Skeletal muscle tissue (tissue), 4 donors: ENCODE data around the gene CDX1. TPM values are rescaled to one million over a fixed set of nuclear protein-coding genes. Genes with fewer than 3 reads are reported as not detected.
A peak's percentile ranks its signal among the peaks of the same experiment; 100 is the strongest.

Experiments used
- H3K27ac ChIP-seq: one replicate; pipeline ENCODE4 v1.7.0; 2013; ENCODE audit warnings: mild to moderate bottlenecking, low read depth, low read length, inconsistent platforms
- H3K27me3 ChIP-seq, 3 donors: one replicate each; pipeline ENCODE4 v1.7.0; 2013; ENCODE audit warnings: low read length in 3 of 3; ENCODE audit not compliant: control insufficient read depth in 3 of 3, insufficient read depth in 3 of 3
- H3K36me3 ChIP-seq, 3 donors: one replicate each; pipeline ENCODE4 v1.7.0; 2013; ENCODE audit warnings: low read length in 3 of 3; ENCODE audit not compliant: control insufficient read depth in 3 of 3, insufficient read depth in 3 of 3
- H3K4me1 ChIP-seq, 3 donors: one replicate each; pipeline ENCODE4 v1.7.0; 2013; ENCODE audit warnings: low read length in 3 of 3, mild to moderate bottlenecking in 3 of 3; ENCODE audit not compliant: control insufficient read depth in 3 of 3, insufficient read depth in 3 of 3
- H3K4me3 ChIP-seq, 3 donors: one replicate each; pipeline ENCODE4 v1.7.0; 2013; ENCODE audit warnings: low read length in 3 of 3
- H3K9ac ChIP-seq, 3 donors: one replicate each; pipeline ENCODE4 v1.7.0; 2013; ENCODE audit warnings: low read length in 3 of 3, mild to moderate bottlenecking in 3 of 3, moderate library complexity in 2 of 3, low read depth in 1 of 3
- H3K9me3 ChIP-seq, 3 donors: one replicate each; pipeline ENCODE4 v1.7.0; 2013; ENCODE audit warnings: low read length in 3 of 3; ENCODE audit not compliant: control insufficient read depth in 3 of 3
- total RNA-seq: library from RNA; depleted of rRNA; stranded (reverse); fragments of >200 nt; gene quantifications from one replicate; pipeline ENCODE4 v1.2.3, GENCODE V29; 2014
- donor health status: Osteomylitis.

The CDX1 gene
- total RNA-seq, 1 donor from 2014 or later, result not detected

DNA sequence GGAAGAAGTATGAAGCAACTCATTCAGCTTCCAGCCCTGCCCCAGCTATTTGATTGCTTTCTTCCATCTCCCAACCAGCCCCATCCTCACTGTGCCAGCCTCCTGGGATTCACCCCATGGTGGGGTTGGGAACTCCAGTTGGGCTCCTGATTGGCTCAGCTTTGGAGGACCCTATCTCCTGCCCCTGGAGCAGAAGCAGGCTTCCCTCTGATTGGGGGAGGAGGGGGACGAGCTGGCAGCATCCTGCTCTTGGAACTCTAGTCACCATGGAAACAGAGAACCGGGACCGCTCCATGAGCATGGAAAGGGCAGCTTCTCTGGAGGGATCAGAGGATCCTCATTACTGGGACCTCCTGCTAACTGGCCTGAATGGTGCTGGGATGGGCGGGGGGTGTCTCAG, 25.9 kb downstream of the CDX1 start:
- Histone ChIP-seq H3K4me1 (peaks cover 12 to 35% (median 22%) of the 10 kb centered on the region in 3 donors), H3K27ac (no peak overlapping the region), H3K9me3 (no peaks in the 10 kb centered on the region), H3K4me3 (no peak overlapping the region), H3K27me3 (peaks cover 8 to 16% (median 12%) of the 10 kb centered on the region in 3 donors), H3K36me3 (no peaks in the 10 kb centered on the region), H3K9ac (no peak overlapping the region)

DNA sequence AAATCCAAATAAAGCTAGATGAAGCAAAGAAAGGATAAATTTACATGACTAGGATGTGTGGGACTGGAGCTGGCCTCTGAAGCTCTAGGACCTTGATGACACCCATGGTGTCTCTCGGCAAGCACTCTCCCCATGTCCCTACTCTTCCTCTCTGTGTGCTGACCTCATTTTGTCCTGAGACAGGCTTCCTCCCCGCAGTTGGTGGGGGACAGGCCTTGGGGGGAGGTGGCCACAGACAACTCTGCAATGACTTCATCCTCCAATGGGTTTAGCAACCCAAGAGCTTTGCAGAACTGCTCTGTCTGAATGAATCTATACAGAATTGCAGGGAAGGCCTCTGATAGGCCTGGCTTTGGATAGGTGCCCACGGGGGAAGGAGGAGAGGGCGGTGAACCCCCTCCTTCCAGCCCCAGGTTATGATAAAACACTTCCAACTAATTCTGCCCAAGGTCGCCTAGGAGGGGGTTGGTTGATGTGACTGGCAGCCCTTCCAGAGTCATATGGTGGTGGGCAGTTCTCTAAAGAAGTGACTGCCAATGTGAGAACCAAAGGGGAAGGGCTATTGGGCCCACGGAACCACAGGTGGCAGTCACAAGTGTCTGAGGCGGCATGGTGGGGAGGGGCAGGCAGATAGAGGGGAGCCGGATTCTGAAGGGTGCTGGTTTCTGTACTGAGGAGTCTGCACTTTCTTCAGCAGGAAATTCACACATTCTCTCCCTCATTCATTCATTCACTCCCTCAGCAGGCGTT, 29.3 kb downstream of the CDX1 start:
- no peak overlapping the region for H3K4me3 ChIP-seq
- no peaks in the 10 kb centered on the region for H3K36me3 ChIP-seq
- H3K9me3 ChIP-seq, result no peaks in the 10 kb centered on the region
- H3K4me1 ChIP-seq, result peaks cover 0 to 7% (median 5%) of the 10 kb centered on the region in 3 donors
- no peak overlapping the region for H3K27ac ChIP-seq
- no peak overlapping the region for H3K9ac ChIP-seq
- H3K27me3 ChIP-seq, result peaks cover 0 to under 1% (median 0%) of the 10 kb centered on the region in 3 donors

DNA sequence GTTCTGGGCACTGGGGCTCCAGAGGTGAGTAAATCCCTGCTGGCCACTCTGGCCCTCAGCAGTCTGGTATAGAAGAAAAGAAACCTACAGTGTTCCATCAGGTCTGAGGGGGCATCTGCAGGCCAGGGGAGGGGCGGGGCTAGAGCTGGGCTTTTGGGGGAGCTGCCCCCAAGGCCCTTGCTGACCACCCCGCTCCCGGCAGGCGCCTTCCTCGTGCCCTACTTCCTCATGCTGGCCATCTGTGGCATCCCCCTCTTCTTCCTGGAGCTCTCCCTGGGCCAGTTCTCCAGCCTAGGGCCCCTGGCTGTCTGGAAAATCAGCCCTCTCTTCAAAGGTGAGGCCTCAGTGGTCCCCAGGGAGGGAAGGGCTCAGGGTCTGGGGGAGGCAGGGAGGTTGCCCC, 29.9 kb downstream of the CDX1 start:
- Histone ChIP-seq H3K4me3 (no peak overlapping the region), H3K27me3 (no peaks in the 10 kb centered on the region), H3K36me3 (no peaks in the 10 kb centered on the region), H3K9me3 (no peaks in the 10 kb centered on the region), H3K4me1 (peaks cover 0 to 7% (median 5%) of the 10 kb centered on the region in 3 donors), H3K9ac (no peak overlapping the region), H3K27ac (no peak overlapping the region)

DNA sequence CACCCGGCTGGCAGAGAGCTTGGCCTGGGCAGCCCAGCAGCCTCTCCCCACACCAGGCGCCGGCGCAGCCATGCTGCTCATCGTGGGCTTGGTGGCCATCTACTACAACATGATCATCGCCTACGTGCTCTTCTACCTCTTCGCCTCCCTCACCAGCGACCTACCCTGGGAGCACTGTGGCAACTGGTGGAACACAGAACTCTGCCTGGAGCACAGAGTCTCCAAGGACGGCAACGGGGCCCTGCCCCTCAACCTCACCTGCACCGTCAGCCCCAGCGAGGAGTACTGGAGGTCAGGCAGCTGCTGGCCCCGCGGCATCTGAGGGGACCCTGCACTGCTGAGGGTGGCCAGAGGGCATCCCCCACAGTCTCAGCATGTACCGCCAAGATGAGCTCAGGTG, 30.4 kb downstream of the CDX1 start:
- peaks cover 0 to 7% (median 5%) of the 10 kb centered on the region in 3 donors for H3K4me1 ChIP-seq
- no peaks in the 10 kb centered on the region for H3K27me3 ChIP-seq
- no peaks in the 10 kb centered on the region for H3K9me3 ChIP-seq
- no peaks in the 10 kb centered on the region for H3K36me3 ChIP-seq
- no peak overlapping the region for H3K4me3 ChIP-seq
- no peak overlapping the region for H3K9ac ChIP-seq
- no peak overlapping the region for H3K27ac ChIP-seq

DNA sequence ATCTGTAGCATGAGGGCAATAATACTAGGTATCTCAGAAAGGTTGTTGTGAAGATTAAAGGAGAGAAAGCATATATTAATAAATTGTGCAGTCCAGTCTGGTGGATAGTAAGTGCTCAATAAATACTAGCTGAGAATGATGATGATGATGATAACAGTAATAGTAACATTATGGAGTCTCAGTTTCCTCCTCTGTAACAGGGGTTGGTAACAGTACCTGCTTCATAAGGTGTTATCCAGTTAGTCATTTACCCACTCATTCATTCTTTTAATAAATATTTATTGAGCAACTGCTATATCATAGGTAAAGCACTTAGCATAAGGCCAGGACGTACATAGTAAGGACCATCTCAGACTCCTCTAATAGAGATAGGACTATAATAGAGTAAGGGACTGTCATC, 30.9 kb downstream of the CDX1 start:
- Histone ChIP-seq H3K4me3 (no peak overlapping the region), H3K36me3 (no peaks in the 10 kb centered on the region), H3K4me1 (peaks cover 0 to 7% (median 5%) of the 10 kb centered on the region in 3 donors), H3K9ac (no peak overlapping the region), H3K9me3 (no peaks in the 10 kb centered on the region), H3K27me3 (no peaks in the 10 kb centered on the region), H3K27ac (no peak overlapping the region)

DNA sequence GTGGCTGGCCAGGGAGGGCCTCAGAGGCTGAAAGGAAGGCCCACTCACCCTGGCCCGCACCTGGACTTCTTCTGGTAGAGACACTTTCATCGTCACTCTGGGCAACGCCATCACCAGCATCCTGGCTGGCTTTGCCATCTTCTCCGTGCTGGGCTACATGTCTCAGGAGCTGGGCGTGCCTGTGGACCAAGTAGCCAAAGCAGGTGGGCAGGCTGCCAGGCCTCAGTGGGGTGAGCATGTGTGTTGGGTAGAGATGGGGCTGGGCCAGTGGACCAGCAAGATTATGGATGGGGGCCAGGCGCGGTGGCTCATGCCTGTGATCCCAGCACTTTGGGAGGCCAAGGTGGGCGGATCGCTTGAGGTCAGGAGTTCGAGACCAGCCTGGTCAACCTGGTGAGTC, 35.9 kb downstream of the CDX1 start:
- H3K27ac ChIP-seq, result no peak overlapping the region
- H3K9me3 ChIP-seq, result no peaks in the 10 kb centered on the region
- no peaks in the 10 kb centered on the region for H3K4me1 ChIP-seq
- H3K36me3 ChIP-seq, result no peaks in the 10 kb centered on the region
- no peaks in the 10 kb centered on the region for H3K27me3 ChIP-seq
- H3K9ac ChIP-seq, result no peak overlapping the region
- no peak overlapping the region for H3K4me3 ChIP-seq

DNA sequence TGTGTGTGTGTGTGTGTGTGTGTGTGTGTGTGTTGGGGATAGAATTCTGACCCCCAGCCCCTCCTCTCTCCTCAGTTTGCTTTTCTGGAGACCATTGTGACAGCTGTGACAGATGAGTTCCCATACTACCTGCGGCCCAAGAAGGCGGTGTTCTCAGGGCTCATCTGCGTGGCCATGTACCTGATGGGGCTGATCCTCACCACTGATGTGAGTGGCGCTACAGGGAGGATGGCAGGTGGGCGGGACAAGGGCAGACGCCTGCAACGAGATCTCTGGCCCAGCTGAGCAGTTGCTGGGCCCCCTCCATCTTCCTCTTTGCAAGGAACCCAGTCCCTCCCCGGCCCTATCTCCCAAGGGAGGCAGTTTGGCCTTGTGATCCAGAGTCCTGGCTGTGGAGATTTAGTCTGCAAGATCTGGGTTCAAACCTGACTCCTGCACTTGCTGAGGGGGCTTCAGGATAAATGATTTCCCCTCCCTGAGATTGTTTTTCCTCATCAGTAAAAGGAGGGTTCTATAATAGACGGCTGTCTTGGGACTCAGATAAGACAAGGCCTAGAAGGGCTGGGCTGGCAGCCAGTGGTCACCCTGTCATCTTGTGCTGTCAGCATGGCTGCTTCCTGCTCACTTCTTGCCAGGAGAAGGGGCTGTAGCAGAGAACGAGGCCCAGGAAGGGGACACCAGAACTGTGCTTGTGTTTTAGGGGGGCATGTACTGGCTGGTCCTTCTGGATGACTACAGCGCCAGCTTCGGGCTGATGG, 37.4 kb downstream of the CDX1 start:
- H3K4me3 ChIP-seq, result no peak overlapping the region

DNA sequence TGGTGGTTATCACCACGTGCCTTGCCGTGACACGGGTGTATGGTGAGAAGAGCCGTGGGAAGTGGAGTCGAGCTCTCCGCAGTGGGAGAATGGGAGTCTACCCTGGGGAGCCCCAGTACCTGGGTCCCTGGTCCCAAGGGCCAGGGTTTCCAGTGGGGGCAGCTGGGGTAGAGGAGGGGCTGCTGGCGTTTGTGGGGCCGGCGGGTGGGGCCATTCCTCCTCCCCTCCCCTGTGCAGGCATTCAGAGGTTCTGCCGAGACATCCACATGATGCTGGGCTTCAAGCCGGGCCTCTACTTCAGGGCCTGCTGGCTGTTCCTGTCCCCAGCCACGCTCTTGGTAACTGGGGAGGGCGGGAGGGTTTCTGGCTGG, 38.0 kb downstream of the CDX1 start:
- H3K9me3 ChIP-seq, result no peaks in the 10 kb centered on the region
- H3K9ac ChIP-seq, result no peak overlapping the region
- no peaks in the 10 kb centered on the region for H3K27me3 ChIP-seq
- no peak overlapping the region for H3K27ac ChIP-seq
- H3K4me1 ChIP-seq, result no peaks in the 10 kb centered on the region
- H3K4me3 ChIP-seq, result no peak overlapping the region
- H3K36me3 ChIP-seq, result no peaks in the 10 kb centered on the region

More for the DNA sequence above, 37.4 kb downstream of the CDX1 start:
- H3K4me1 ChIP-seq, result no peaks in the 10 kb centered on the region
- no peak overlapping the region for H3K27ac ChIP-seq
- no peaks in the 10 kb centered on the region for H3K9me3 ChIP-seq
- no peak overlapping the region for H3K9ac ChIP-seq
- no peaks in the 10 kb centered on the region for H3K27me3 ChIP-seq
- H3K36me3 ChIP-seq, result no peaks in the 10 kb centered on the region

DNA sequence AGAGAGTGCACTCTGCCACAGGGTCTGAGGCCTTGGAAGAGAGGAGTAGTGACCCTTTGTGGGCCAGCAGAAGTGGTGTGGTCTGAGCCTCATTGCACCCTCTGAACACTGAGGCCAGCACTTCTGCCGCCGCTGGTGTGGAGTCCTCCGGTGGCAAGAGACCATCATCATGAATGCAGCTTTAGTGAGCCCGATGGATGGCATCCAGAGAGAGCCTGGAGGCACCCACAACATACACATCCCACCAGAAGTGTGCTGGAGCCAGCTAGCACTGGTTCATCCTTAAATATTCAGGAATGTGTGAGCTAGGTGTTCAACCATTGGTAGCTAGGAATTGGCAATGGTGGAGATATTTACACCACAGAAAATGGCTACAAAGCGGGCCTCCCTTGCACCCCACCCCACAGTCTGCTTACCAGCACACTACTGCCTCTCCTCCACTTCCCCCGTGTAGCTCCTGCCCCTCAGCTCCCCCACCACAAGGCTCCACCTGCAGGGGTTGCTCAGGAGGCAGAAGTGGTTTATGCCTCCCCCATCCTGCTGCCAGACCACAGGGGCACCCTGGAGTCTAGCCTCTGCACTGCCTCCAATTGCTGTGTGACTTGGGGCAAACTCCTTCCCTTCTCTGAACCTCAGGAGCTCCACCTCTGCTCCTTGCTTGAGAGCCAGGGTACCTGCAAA, 39.7 kb downstream of the CDX1 start:
- no peaks in the 10 kb centered on the region for H3K36me3 ChIP-seq
- H3K4me3 ChIP-seq, result no peak overlapping the region
- no peaks in the 10 kb centered on the region for H3K27me3 ChIP-seq
- H3K4me1 ChIP-seq, result no peaks in the 10 kb centered on the region
- H3K27ac ChIP-seq, result no peak overlapping the region
- H3K9ac ChIP-seq, result peak overlapping the region in 1 of 3 donors; percentile 33
- H3K9me3 ChIP-seq, result no peaks in the 10 kb centered on the region

DNA sequence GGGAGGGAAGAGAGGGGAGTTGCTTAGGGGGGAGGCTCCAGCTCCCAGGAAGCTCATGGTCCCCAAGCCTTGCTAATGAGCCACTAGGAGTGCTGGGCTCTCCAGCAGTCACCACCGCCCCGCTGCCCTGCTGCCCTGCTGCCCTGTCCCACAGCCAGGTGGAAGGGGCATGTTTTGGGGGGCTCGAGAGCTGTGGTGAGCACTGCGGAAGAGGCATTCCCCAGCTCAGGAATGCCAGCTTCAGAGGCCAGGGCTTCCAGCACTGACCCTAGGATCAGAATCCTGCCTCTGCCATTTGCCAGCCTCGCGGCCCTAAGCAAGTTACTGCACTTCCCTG, 40.2 kb downstream of the CDX1 start:
- Histone ChIP-seq H3K9me3 (no peaks in the 10 kb centered on the region), H3K4me1 (no peaks in the 10 kb centered on the region), H3K9ac (no peak overlapping the region), H3K4me3 (no peak overlapping the region), H3K36me3 (no peaks in the 10 kb centered on the region), H3K27ac (no peak overlapping the region), H3K27me3 (no peaks in the 10 kb centered on the region)
